A549 (cell line): Measurements from ENCODE around the gene FAM174B. TPM values are rescaled to one million over a fixed set of nuclear protein-coding genes. Genes with fewer than 3 reads are reported as not detected.

Experiments
- ATAC-seq, 2 experiments: fragments of 200-7000 bp in 1 of 2; fragments of >200 bp in 1 of 2; cut with Nextera tagmentation in 1 of 2; cut with Tn5 transposase in 1 of 2; 3 replicates each; pipeline versions ENCODE4 v1.8.0 to v1.9.1; 2018 to 2020; ENCODE audit warnings: mild to moderate bottlenecking in 1 of 2, moderate library complexity in 1 of 2
- CTCF ChIA-PET: fragments of 300-600 bp; sonication (Branson Sonifier 250); formaldehyde crosslinking; extraction: SDS; loops from one replicate; lab custom pipeline; 2021; ENCODE audit warnings: antibody characterized with exemption, inconsistent platforms; lab: Yijun Ruan, JAX
- POLR2A ChIA-PET: fragments of 350-600 bp; formaldehyde crosslinking; extraction: SDS; loops from one replicate; lab custom pipeline; 2021; ENCODE audit warnings: antibody characterized with exemption, inconsistent platforms; lab: Yijun Ruan, JAX
- DNase-seq, 2 experiments: peaks; one replicate each; pipeline versions ENCODE4 v3.0.0 to v3.0.0-alpha.2; 2011 to 2016; ENCODE audit warnings: low read depth in 1 of 2, low spot score in 1 of 2
- FAIRE-seq: peaks from 2 replicates; lab custom pipeline; 2011; peaks lifted over from hg19 to GRCh38; lab: Jason Lieb, UNC
- H3K27ac ChIP-seq, 2 experiments: fragments of >200 bp; sonication (Bioruptor Twin); formaldehyde crosslinking; 3 replicates each; pipeline ENCODE4 v1.5.1; 2016 to 2017
- H3K4me1 ChIP-seq: fragments of >200 bp; sonication (Bioruptor Twin); formaldehyde crosslinking; 3 replicates; pipeline ENCODE4 v1.6.1; 2016
- H3K4me2 ChIP-seq: fragments of >200 bp; sonication (Bioruptor Twin); formaldehyde crosslinking; 3 replicates; pipeline ENCODE4 v1.6.1; 2016
- H3K4me3 ChIP-seq: fragments of >200 bp; sonication (Bioruptor Twin); formaldehyde crosslinking; 3 replicates; pipeline ENCODE4 v1.5.1; 2016
- H3K9me3 ChIP-seq: fragments of >200 bp; sonication (Bioruptor Twin); formaldehyde crosslinking; 3 replicates; pipeline ENCODE4 v1.6.1; 2016
- BHLHE40 ChIP-seq: IDR thresholded peaks from 2 replicates; pipeline ENCODE4 v1.6.1; 2012; ENCODE audit warnings: low read depth, low read length, inconsistent platforms
- CBX2 ChIP-seq: fragments of 200-600 bp; sonication (generic); IDR thresholded peaks from 2 replicates; pipeline ENCODE4 v1.6.1; 2016; ENCODE audit warnings: low read depth, mild to moderate bottlenecking, borderline replicate concordance
- CBX8 ChIP-seq: fragments of 200-600 bp; sonication (generic); IDR thresholded peaks from 2 replicates; pipeline ENCODE4 v1.6.1; 2016
- EHF ChIP-seq: fragments of 250-450 bp; sonication (Bioruptor Pico); IDR thresholded peaks from 2 replicates; pipeline ENCODE4 v1.5.0; 2020; ENCODE audit warnings: mild to moderate bottlenecking
- EHMT2 ChIP-seq: fragments of 200-600 bp; sonication (generic); IDR thresholded peaks from 2 replicates; pipeline ENCODE4 v1.6.1; 2016; ENCODE audit warnings: antibody characterized with exemption, low read depth, mild to moderate bottlenecking, moderate library complexity
- ESRRA ChIP-seq: fragments of 150-350 bp; IDR thresholded peaks from 2 replicates; pipeline ENCODE4 v1.6.1; 2014; ENCODE audit warnings: mild to moderate bottlenecking, low read length, borderline replicate concordance
- FOSL2 ChIP-seq, 2 experiments: fragments of 450-650 bp in 1 of 2; fragments of >200 bp in 1 of 2; sonication (Bioruptor Twin) in 1 of 2; formaldehyde crosslinking; IDR thresholded peaks; 2 replicates each; pipeline versions ENCODE4 v1.5.0 to v1.6.1; 2016 to 2020; ENCODE audit warnings: mild to moderate bottlenecking in 1 of 2, moderate library complexity in 1 of 2
- HOXB5 ChIP-seq: fragments of 250-450 bp; sonication (Bioruptor Pico); IDR thresholded peaks from 2 replicates; pipeline ENCODE4 v1.5.0; 2020; ENCODE audit warnings: mild to moderate bottlenecking, moderate library complexity
- JUN ChIP-seq, 2 experiments: fragments of >200 bp; sonication (Bioruptor Twin); formaldehyde crosslinking; IDR thresholded peaks; 2 replicates in 1 of 2; 3 replicates in 1 of 2; pipeline ENCODE4 v1.6.1; 2016 to 2017
- KDM1A ChIP-seq: fragments of 200-600 bp; sonication (generic); IDR thresholded peaks from 2 replicates; pipeline ENCODE4 v1.6.1; 2016; ENCODE audit warnings: low read depth, mild to moderate bottlenecking
- NPAS2 ChIP-seq: fragments of 250-450 bp; sonication (Bioruptor Pico); IDR thresholded peaks from 2 replicates; pipeline ENCODE4 v1.8.0; 2022; ENCODE audit warnings: mild to moderate bottlenecking, moderate library complexity, borderline replicate concordance
- REST ChIP-seq: fragments of 200-600 bp; sonication (generic); IDR thresholded peaks from 2 replicates; pipeline ENCODE4 v1.6.1; 2016; ENCODE audit warnings: antibody characterized with exemption, mild to moderate bottlenecking, moderate library complexity
- SMC3 ChIP-seq: fragments of >200 bp; sonication (Bioruptor Twin); formaldehyde crosslinking; IDR thresholded peaks from 3 replicates; pipeline ENCODE4 v1.6.1; 2018; ENCODE audit warnings: inconsistent platforms
- TP53 ChIP-seq: fragments of 250-450 bp; sonication (Bioruptor Pico); IDR thresholded peaks from 2 replicates; pipeline ENCODE4 v1.5.0; 2021; ENCODE audit warnings: mild to moderate bottlenecking, moderate library complexity
- WGBS: methylation state at CpG from one replicate; pipeline ENCODE4 v1.1.6; 2017; ENCODE audit errors: missing lambda C conversion rate; 5-methylcytosine and 5-hydroxymethylcytosine counted together
- polyA plus RNA-seq, 4 experiments: library from polyadenylated mRNA; depleted of rRNA in 3 of 4; stranded (reverse); fragments of >200 nt; fragmentation: RNase III in 1 of 4; extraction: RNeasy Plus Mini Kit Qiagen cat#74134 plus additional on column Dnase treatment in 1 of 4; gene quantifications; 2 replicates in 3 of 4; 3 replicates in 1 of 4; pipeline ENCODE4 v1.2.3, GENCODE V29; 2011 to 2017
- TF ChIP-seq, protein P1 (sequence below): fragments of 250-450 bp; sonication (Bioruptor Pico); IDR thresholded peaks from 2 replicates; pipeline ENCODE4 v1.5.0; 2021; ENCODE audit warnings: mild to moderate bottlenecking, moderate library complexity, borderline replicate concordance
- TF ChIP-seq, protein P2 (sequence below): IDR thresholded peaks from 2 replicates; pipeline ENCODE4 v1.6.1; 2012

The FAM174B gene
- polyA plus RNA-seq, 2 of the 4 experiments (the other 2 are of a cell fraction): 4.6 to 13.9 TPM

- no peak for TF ChIP-seq KDM1A
These were observed 49.3 kb downstream of the FAM174B start (continued) for GRCh38 chr15:92606126-92606835.

- ChIA-PET POLR2A (no interaction called here), CTCF (no interaction called here)
- FAIRE-seq (no peak), DNase-seq (no peak), ATAC-seq (no peak)
- no peak overlapping the region for H3K27ac ChIP-seq
- no peak overlapping the region for H3K4me2 ChIP-seq
- no peak for TF ChIP-seq TP53 (CRISPR knock-in tag)
- H3K4me1 ChIP-seq: 0 out of 3 replicates have a peak, but pooled peaks cover 3% of the 10 kb centered on the region
- no peak overlapping the region for H3K4me3 ChIP-seq
- H3K9me3 ChIP-seq: no peaks in the 10 kb centered on the region
- WGBS: 49% methylated on average over 14 of the region's 14 CpGs
These were observed 50.2 kb downstream of the FAM174B start for GRCh38 chr15:92605225-92605944.

DNA sequence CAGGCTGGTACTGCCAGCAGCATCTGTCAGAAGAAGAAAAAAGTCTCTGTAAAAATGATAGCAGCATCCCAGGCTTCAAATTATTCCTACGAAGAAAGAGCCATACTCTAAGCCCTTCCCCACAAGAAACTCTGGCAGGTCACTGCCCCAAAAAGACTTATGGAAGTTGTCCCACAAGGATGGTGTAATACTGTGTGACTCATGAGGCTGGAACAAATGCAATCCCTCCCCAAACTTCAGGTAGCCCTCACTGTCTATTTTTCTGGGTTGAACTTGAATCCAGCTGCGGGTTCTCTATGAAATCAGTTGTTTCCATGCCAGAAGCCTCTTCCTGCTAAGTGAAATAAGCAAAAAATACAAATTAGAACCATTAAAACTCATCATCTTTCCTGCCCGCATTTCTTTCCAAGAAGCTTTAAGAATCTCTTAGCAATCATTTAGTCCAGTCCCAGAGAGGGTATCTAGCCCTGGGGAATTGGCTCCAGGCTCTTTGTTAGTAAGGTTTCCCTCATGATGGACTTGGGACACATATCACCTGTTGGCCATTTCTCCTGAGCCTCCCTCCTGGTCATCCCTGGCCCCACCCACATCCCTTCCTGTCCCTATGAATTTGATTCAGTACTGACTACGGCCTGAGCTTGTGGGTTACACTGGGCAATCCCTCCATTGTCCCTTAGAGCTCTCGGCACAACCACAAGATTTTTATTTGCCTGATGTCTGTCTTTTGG is 51.7 kb downstream of the FAM174B start:
- Histone ChIP-seq H3K27ac (no peak overlapping the region), H3K4me3 (no peak overlapping the region), H3K4me2 (no peak overlapping the region), H3K9me3 (no peaks in the 10 kb centered on the region), H3K4me1 (0 out of 3 replicates have a peak, but pooled peaks cover 3% of the 10 kb centered on the region)
- ATAC-seq (peak; percentile 19 to 41; a peak in 3 of 6 replicates), FAIRE-seq (no peak), DNase-seq (no peak)
- POLR2A ChIA-PET: no interaction called here
- 27% methylated on average over 5 of the region's 5 CpGs for WGBS
- TF ChIP-seq, protein P1, sequence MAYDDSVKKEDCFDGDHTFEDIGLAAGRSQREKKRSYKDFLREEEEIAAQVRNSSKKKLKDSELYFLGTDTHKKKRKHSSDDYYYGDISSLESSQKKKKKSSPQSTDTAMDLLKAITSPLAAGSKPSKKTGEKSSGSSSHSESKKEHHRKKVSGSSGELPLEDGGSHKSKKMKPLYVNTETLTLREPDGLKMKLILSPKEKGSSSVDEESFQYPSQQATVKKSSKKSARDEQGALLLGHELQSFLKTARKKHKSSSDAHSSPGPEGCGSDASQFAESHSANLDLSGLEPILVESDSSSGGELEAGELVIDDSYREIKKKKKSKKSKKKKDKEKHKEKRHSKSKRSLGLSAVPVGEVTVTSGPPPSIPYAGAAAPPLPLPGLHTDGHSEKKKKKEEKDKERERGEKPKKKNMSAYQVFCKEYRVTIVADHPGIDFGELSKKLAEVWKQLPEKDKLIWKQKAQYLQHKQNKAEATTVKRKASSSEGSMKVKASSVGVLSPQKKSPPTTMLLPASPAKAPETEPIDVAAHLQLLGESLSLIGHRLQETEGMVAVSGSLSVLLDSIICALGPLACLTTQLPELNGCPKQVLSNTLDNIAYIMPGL (CRISPR knock-in tag): no peak
- TF ChIP-seq NPAS2 (CRISPR knock-in tag) (no peak), ESRRA (no peak), HOXB5 (CRISPR knock-in tag) (no peak), SMC3 (no peak), JUN (IDR thresholded peaks at IDR 0.05) (no peak), CBX2 (no peak), EHMT2 (no peak), KDM1A (no peak), BHLHE40 (no peak), REST (no peak), CBX8 (no peak), FOSL2 (IDR thresholded peaks at IDR 0.05) (no peak), FOSL2 (CRISPR knock-in tag; IDR thresholded peaks at IDR 0.05) (no peak), EHF (no peak)
- TF ChIP-seq, protein P2, sequence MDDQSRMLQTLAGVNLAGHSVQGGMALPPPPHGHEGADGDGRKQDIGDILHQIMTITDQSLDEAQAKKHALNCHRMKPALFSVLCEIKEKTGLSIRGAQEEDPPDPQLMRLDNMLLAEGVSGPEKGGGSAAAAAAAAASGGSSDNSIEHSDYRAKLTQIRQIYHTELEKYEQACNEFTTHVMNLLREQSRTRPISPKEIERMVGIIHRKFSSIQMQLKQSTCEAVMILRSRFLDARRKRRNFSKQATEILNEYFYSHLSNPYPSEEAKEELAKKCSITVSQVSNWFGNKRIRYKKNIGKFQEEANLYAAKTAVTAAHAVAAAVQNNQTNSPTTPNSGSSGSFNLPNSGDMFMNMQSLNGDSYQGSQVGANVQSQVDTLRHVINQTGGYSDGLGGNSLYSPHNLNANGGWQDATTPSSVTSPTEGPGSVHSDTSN: no peak
- CTCF ChIA-PET: interaction anchor here (0.6 to 1.1 kb wide), 2 partner anchors 14 to 41 kb away, joined by 3 read pairs; no protein-coding TSS in a partner anchor
